ENCODE measurements around the gene MLST8.

The MLST8 gene

DNA sequence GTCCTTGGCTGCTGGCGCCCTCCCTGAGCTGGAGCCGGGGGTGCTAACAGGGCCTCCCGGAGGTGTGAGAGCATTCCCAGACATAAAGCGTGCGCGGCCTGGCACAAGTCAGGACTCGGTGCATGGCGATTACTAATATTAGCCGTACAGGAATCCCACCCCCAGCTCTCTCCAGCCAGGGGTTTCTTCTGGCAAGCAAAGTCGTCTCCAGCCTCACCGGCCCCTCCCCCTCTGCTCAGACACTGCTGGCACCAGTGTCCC, 13.9 kb upstream of the MLST8 start:
- H3K9ac ChIP-seq (ENCODE audit: low read length in 2 of 2) = no peak overlapping the region
- no peaks in the 10 kb centered on the region for H3K36me3 ChIP-seq (ENCODE audit: control insufficient read depth in 2 of 2, insufficient read depth in 2 of 2, low read length in 2 of 2)
- peaks cover 15% of the 10 kb centered on the region for H3K4me1 ChIP-seq (ENCODE audit: control insufficient read depth, insufficient read depth, low read length)
- peaks cover 22 to 29% of the 10 kb centered on the region in 2 donors for H3K27me3 ChIP-seq (ENCODE audit: control insufficient read depth in 1 of 2, insufficient read depth in 2 of 2, low read length in 2 of 2)
- H3K4me3 ChIP-seq (ENCODE audit: low read length in 2 of 2) = no peak overlapping the region
- no peaks in the 10 kb centered on the region for H3K9me3 ChIP-seq (ENCODE audit: control insufficient read depth in 2 of 2, low read length in 2 of 2)
- no peak overlapping the region for H3K27ac ChIP-seq (ENCODE audit: low read length)

DNA sequence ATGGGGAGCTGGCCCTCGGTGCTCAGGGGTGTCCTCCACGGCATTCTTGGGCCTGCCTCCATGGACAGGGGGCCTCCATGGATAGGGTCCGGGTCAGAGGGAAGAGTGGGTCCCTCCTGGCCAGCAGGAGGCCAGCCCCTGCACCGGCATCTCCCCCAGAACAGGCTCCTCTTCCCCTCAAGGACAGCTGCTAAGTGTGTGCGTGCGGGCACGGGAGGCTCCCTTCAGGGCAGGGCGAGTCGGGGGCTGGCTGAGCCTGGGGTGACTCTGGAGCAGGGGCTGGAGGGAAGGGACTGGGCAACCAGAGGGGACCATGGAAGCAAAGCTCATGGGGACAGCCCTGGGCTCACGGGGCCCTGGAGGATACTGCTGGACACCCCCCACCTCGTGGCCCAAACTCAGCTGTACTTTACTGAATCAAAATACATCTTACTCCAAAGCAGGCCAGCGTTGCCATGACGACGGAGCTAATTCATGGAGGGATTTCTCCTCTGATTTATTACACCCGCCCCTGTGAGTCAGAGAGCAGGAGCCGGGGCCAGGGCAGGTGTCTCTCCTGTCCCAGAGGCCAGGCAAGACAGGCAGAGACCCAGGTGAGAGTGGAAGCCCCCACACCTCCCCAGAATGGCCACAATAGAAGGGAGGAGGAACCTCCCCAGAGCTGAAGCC, 11.0 kb upstream of the MLST8 start:
- no peak overlapping the region for H3K4me3 ChIP-seq (ENCODE audit: low read length in 2 of 2)
- no peaks in the 10 kb centered on the region for H3K36me3 ChIP-seq (ENCODE audit: control insufficient read depth in 2 of 2, insufficient read depth in 2 of 2, low read length in 2 of 2)
- no peak overlapping the region for H3K9ac ChIP-seq (ENCODE audit: low read length in 2 of 2)
- no peaks in the 10 kb centered on the region for H3K9me3 ChIP-seq (ENCODE audit: control insufficient read depth in 2 of 2, low read length in 2 of 2)
- peaks cover 19% of the 10 kb centered on the region for H3K4me1 ChIP-seq (ENCODE audit: control insufficient read depth, insufficient read depth, low read length)
- H3K27me3 ChIP-seq (ENCODE audit: control insufficient read depth in 1 of 2, insufficient read depth in 2 of 2, low read length in 2 of 2) = peaks cover 35 to 44% of the 10 kb centered on the region in 2 donors
- no peak overlapping the region for H3K27ac ChIP-seq (ENCODE audit: low read length)

DNA sequence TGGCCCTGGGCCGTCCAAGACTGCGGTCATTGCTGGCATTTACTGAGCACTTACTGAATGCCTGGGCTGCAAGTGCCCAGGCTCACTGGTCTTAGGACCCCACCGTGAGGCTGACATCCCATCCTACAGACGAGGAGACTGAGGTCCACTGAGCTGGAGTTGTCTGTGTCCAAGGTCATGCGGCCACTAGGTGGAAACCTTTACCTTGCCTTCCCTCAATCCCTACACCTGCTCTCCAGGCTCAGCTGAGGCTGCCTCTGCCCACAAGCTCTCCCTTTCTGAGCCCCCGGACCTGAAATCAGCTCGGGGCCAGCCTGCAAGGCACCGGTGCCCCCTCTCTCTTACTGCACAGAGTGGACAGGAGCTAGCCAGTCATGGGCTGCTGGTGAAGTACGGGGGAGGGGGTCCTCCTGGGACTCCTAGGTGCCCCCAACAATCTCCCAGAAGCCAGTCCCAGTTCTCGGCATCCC, 10.4 kb upstream of the MLST8 start:
- Histone ChIP-seq H3K4me3 (ENCODE audit: low read length in 2 of 2) (no peak overlapping the region), H3K36me3 (ENCODE audit: control insufficient read depth in 2 of 2, insufficient read depth in 2 of 2, low read length in 2 of 2) (no peaks in the 10 kb centered on the region), H3K9me3 (ENCODE audit: control insufficient read depth in 2 of 2, low read length in 2 of 2) (no peaks in the 10 kb centered on the region), H3K9ac (ENCODE audit: low read length in 2 of 2) (no peak overlapping the region), H3K27ac (ENCODE audit: low read length) (no peak overlapping the region), H3K27me3 (ENCODE audit: control insufficient read depth in 1 of 2, insufficient read depth in 2 of 2, low read length in 2 of 2) (peaks cover 35 to 44% of the 10 kb centered on the region in 2 donors), H3K4me1 (ENCODE audit: control insufficient read depth, insufficient read depth, low read length) (peaks cover 19% of the 10 kb centered on the region)

DNA sequence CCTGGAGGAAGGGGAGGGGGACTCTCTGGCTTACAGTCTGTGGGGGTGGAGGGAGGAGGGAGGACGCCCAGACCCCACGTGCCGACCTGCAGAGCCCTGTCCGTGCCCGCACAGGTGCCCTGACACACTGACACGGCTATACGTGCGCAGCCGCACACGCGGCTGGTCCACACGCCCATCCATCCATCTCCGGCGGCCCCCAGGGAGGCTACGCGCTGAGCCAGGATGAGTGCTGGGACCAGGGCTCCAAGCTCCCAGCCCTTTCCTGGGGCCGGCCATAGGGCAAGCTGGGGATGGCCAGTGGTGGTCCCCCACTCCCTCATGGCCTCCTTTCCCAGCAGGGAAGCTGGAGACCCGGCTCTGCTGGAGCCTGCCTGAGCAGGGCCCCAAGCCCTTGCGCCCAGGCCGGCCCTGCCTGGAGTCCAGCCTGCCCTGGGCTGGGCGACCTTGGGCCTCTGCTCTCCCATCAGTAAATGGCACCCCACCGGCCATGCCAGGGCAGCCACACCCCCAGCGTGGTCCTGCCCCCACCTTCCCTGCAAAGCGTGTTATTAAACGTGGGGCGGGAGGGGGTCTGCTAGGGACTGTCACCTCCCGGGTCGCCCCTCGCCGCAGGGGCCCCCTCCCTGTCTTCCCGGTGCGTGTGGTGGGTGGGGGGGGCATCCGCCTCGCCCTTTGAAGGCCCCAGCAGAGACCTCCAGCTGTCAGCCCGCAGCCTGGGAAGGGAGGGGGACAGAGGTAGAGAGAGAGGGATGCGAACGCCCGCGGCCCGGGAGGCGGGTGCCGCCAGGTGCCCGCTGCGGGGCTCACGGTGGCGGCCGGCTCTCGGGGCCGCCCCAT, 9.7 kb upstream of the MLST8 start:
- no peak overlapping the region for H3K27ac ChIP-seq (ENCODE audit: low read length)

DNA sequence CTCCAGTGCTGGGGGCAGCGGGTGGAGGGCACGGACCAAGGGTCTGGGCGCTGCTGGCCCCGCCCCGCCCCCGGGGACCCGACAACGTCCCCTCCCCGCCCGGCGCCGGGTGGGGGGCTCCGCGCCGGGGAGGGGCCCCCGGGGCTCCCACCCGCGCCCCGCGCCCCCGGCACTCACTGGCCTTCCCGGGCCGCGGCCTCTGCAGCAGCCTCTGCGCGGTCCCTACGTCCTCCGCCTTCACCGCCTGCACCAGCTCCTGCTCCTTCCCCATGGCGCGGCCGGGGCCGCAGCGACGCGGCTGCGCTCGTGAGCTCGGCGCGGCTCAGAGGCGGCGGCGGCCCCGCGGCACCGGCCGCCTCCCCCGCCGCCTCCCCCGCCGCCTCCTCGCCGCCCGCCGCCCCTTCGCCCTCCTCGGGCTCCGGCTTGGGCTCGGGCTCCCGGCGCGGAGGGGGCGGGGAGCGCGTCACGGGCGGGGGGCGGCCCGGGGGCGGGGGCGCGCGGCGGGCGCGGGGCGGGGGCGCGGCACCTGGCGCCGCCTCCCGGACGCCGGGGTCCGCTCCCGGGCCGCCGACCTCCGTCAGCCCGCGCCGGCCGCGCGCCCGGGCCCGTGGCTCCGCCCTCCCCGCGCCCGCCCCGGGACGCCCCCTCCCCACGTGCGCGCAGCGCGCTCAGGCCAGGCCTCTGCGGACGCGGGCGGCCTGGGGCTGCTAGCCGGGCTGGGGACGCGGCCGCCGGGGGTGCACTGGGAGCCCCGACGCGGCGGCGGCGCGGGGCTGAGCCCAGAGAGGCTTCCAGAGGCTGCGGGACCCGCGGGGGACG, 8.9 kb upstream of the MLST8 start, which contains the start of gene CASKIN1:
CASKIN1 (minus strand) TSS at position 444 of the 819 bp plus-strand sequence; CDS start at position 271, 173 bp downstream.
- H3K9ac ChIP-seq (ENCODE audit: low read length in 2 of 2) = no peak within 1 kb of the TSS
- H3K27me3 ChIP-seq (ENCODE audit: control insufficient read depth in 1 of 2, insufficient read depth in 2 of 2, low read length in 2 of 2) = peaks cover 35 to 44% of the 10 kb centered on the region in 2 donors

More for the DNA sequence above, 9.7 kb upstream of the MLST8 start:
- Histone ChIP-seq H3K4me1 (ENCODE audit: control insufficient read depth, insufficient read depth, low read length) (peaks cover 19% of the 10 kb centered on the region), H3K9ac (ENCODE audit: low read length in 2 of 2) (no peak overlapping the region), H3K36me3 (ENCODE audit: control insufficient read depth in 2 of 2, insufficient read depth in 2 of 2, low read length in 2 of 2) (no peaks in the 10 kb centered on the region), H3K27me3 (ENCODE audit: control insufficient read depth in 1 of 2, insufficient read depth in 2 of 2, low read length in 2 of 2) (peaks cover 35 to 44% of the 10 kb centered on the region in 2 donors), H3K9me3 (ENCODE audit: control insufficient read depth in 2 of 2, low read length in 2 of 2) (no peaks in the 10 kb centered on the region), H3K4me3 (ENCODE audit: low read length in 2 of 2) (peak overlapping the region in 1 of 2 donors; percentile 35)

DNA sequence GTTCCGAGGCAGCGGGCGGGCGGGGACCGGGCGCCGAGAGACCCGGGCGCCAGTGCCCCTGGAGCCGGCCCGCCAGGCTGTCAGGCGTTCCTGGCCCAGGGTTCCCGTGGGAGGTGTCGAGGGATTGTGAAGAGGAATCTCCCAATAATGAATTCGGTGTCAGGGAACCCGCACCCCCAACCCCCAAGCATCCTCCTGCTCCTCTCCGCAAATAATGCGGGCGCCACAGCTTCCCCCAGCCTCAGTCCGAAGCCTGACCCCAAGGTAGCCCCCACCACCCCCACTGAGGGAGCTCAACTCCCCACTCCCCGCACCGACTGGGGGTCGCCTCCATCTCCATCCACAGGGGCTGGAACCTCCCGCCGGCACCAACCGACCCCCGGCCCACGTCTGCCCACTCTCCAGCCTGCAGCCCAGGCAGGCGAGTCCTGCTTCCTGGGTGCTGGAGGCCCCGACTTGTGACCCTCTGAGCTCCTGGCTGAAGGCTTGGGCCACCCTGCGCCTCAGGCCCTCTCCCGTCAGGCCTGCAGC, 8.2 kb upstream of the MLST8 start:
- no peak overlapping the region for H3K27ac ChIP-seq (ENCODE audit: low read length)
- no peak overlapping the region for H3K4me3 ChIP-seq (ENCODE audit: low read length in 2 of 2)
- no peaks in the 10 kb centered on the region for H3K9me3 ChIP-seq (ENCODE audit: control insufficient read depth in 2 of 2, low read length in 2 of 2)
- peaks cover 35 to 44% of the 10 kb centered on the region in 2 donors for H3K27me3 ChIP-seq (ENCODE audit: control insufficient read depth in 1 of 2, insufficient read depth in 2 of 2, low read length in 2 of 2)
- H3K9ac ChIP-seq (ENCODE audit: low read length in 2 of 2) = no peak overlapping the region
- peaks cover 19% of the 10 kb centered on the region for H3K4me1 ChIP-seq (ENCODE audit: control insufficient read depth, insufficient read depth, low read length)
- H3K36me3 ChIP-seq (ENCODE audit: control insufficient read depth in 2 of 2, insufficient read depth in 2 of 2, low read length in 2 of 2) = no peaks in the 10 kb centered on the region

More for the DNA sequence above, 8.9 kb upstream of the MLST8 start, which contains the start of gene CASKIN1:
- H3K27ac ChIP-seq (ENCODE audit: low read length) = no peak within 1 kb of the TSS
- peaks cover 19% of the 10 kb centered on the region for H3K4me1 ChIP-seq (ENCODE audit: control insufficient read depth, insufficient read depth, low read length)
- no peaks in the 10 kb centered on the region for H3K9me3 ChIP-seq (ENCODE audit: control insufficient read depth in 2 of 2, low read length in 2 of 2)
- H3K4me3 ChIP-seq (ENCODE audit: low read length in 2 of 2) = peak within 1 kb of the TSS in 1 of 2 donors; percentile 35
- H3K36me3 ChIP-seq (ENCODE audit: control insufficient read depth in 2 of 2, insufficient read depth in 2 of 2, low read length in 2 of 2) = no peaks in the 10 kb centered on the region

DNA sequence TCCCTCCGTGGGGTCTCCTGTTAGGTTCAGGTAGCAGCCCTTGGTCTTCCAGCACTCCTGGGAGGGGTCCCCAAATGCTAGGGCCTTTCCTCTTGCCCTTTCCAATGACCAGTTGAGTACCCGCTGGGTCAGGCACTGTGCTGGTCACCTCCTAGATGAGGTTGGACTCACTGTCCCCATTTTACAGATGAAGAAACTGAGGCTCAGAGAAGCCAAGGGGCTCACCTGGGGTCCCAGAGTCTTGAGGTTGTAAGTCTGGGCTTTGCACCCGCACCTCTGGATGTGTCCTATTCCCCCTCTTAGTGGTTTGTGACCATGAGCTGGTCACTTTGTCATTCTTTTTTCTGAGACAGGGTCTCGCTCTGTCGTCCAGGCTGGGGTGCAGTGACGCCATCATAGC, 7.5 kb upstream of the MLST8 start:
- H3K4me1 ChIP-seq (ENCODE audit: control insufficient read depth, insufficient read depth, low read length) = peaks cover 19% of the 10 kb centered on the region
- no peaks in the 10 kb centered on the region for H3K36me3 ChIP-seq (ENCODE audit: control insufficient read depth in 2 of 2, insufficient read depth in 2 of 2, low read length in 2 of 2)
- peaks cover 35 to 44% of the 10 kb centered on the region in 2 donors for H3K27me3 ChIP-seq (ENCODE audit: control insufficient read depth in 1 of 2, insufficient read depth in 2 of 2, low read length in 2 of 2)
- no peak overlapping the region for H3K27ac ChIP-seq (ENCODE audit: low read length)
- H3K4me3 ChIP-seq (ENCODE audit: low read length in 2 of 2) = no peak overlapping the region
- H3K9me3 ChIP-seq (ENCODE audit: control insufficient read depth in 2 of 2, low read length in 2 of 2) = no peaks in the 10 kb centered on the region
- H3K9ac ChIP-seq (ENCODE audit: low read length in 2 of 2) = no peak overlapping the region

- no peaks in the 10 kb centered on the region for H3K36me3 ChIP-seq (ENCODE audit: control insufficient read depth in 2 of 2, insufficient read depth in 2 of 2, low read length in 2 of 2)
- H3K27me3 ChIP-seq (ENCODE audit: control insufficient read depth in 1 of 2, insufficient read depth in 2 of 2, low read length in 2 of 2) = peaks cover 35 to 44% of the 10 kb centered on the region in 2 donors
- H3K9me3 ChIP-seq (ENCODE audit: control insufficient read depth in 2 of 2, low read length in 2 of 2) = no peaks in the 10 kb centered on the region
- peaks cover 19% of the 10 kb centered on the region for H3K4me1 ChIP-seq (ENCODE audit: control insufficient read depth, insufficient read depth, low read length)
- H3K27ac ChIP-seq (ENCODE audit: low read length) = no peak overlapping the region
- H3K9ac ChIP-seq (ENCODE audit: low read length in 2 of 2) = no peak overlapping the region
- no peak overlapping the region for H3K4me3 ChIP-seq (ENCODE audit: low read length in 2 of 2)
Measured at GRCh38 chr16:2198283-2198682, 7.0 kb upstream of the MLST8 start.

DNA sequence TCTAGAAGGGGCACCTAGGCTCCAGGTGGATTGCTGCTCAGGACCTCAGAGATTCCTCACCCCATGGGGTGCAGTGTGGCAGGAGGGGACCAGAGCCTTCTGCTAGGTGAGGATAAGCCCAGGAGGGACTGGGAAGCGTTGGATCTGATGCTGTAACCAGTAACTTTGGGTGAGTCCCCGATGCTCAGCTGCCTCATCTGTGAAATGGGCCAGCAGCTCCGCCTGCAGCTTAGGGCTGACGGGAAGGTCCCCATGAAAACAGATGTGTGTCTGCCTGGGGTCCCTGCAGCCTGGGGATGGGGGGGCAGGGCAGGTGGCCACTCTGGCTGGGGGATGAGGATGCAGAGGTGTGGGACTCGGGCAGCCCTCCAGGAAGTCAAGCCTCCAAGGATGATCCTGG, 6.2 kb upstream of the MLST8 start:
- Histone ChIP-seq H3K4me3 (ENCODE audit: low read length in 2 of 2) (no peak overlapping the region), H3K9ac (ENCODE audit: low read length in 2 of 2) (no peak overlapping the region), H3K9me3 (ENCODE audit: control insufficient read depth in 2 of 2, low read length in 2 of 2) (no peaks in the 10 kb centered on the region), H3K36me3 (ENCODE audit: control insufficient read depth in 2 of 2, insufficient read depth in 2 of 2, low read length in 2 of 2) (no peaks in the 10 kb centered on the region), H3K27me3 (ENCODE audit: control insufficient read depth in 1 of 2, insufficient read depth in 2 of 2, low read length in 2 of 2) (peaks cover 28 to 36% of the 10 kb centered on the region in 2 donors), H3K27ac (ENCODE audit: low read length) (no peak overlapping the region), H3K4me1 (ENCODE audit: control insufficient read depth, insufficient read depth, low read length) (peaks cover 19% of the 10 kb centered on the region)

DNA sequence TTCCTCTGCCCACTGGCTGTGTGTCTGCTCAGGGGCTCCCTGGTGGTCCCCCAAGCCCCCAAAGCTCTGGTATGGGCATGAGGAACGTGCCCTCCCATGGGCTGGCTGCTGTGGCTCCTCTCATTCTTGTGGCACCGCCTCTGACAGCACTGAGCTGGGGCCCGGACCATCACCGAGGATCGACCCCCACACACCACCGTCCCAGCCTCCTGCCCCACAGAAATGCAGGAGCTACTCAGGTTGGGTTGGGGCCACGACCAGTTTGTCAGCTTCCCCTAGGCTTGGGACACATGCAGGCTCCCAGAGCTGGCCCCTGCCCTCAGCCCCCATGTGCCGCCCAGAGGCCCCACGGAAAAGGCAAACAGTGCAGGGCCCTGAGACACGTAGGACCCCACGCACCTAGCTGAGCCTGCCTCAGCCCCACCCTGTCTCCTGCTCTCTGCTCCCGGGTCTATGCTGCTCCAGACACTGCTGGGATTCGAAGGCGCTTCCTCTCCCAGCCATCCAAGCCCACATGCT, 5.6 kb upstream of the MLST8 start:
- peaks cover 22 to 30% of the 10 kb centered on the region in 2 donors for H3K27me3 ChIP-seq (ENCODE audit: control insufficient read depth in 1 of 2, insufficient read depth in 2 of 2, low read length in 2 of 2)
- H3K9me3 ChIP-seq (ENCODE audit: control insufficient read depth in 2 of 2, low read length in 2 of 2) = no peaks in the 10 kb centered on the region
- H3K4me3 ChIP-seq (ENCODE audit: low read length in 2 of 2) = no peak overlapping the region
- no peak overlapping the region for H3K9ac ChIP-seq (ENCODE audit: low read length in 2 of 2)
- H3K36me3 ChIP-seq (ENCODE audit: control insufficient read depth in 2 of 2, insufficient read depth in 2 of 2, low read length in 2 of 2) = no peaks in the 10 kb centered on the region
- no peak overlapping the region for H3K27ac ChIP-seq (ENCODE audit: low read length)
- H3K4me1 ChIP-seq (ENCODE audit: control insufficient read depth, insufficient read depth, low read length) = peaks cover 20% of the 10 kb centered on the region
